C1 segment of cervical spinal cord (tissue), 14 donors: ENCODE results near the gene SH3BGRL2.
A peak's percentile ranks its signal among the peaks of the same experiment; 100 is the strongest.

Experiments used
- DNase-seq, 14 donors: peaks; one replicate each; lab custom pipeline; 2025; lab: John Stamatoyannopoulos, UW

Gene SH3BGRL2

DNA sequence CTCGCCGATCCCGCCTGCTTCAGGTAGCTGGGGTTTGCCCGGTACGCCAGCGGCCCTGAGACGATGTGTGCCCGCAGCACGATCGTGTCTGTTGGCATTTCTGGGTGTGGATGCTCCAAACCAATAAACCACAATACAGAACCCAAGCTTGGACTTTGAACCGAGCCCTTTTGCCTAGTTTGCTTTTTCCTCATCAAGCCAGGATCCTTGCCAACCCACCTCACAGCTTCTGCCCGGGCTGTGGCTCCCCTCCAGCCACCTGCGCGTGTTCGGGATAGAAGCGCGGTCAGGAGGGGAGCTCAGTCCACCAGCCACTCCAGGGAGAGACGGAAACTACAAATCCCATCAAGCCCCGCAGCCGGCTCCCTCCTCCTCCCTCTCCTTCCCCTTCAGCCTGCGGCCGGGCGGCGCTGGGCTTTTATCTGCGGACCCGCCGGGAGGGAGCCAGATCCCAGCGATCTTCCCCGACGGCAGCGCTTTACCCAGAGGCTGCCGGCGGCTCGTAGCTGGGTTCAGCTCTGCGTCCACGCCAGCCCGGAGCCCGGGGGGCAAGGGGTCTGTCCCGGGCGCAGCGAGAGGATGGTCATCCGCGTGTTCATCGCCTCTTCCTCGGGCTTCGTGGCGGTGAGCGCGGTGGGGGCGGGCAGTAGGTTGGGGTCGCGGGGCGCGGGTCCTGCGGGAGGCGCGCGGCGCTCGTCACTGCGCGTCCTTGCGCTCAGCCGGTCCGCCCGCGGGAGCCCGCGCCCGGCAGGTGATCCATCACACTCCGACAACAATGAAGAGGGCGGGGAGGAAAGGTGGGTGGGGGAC is at the start of gene SH3BGRL2:
SH3BGRL2 (plus strand) TSS at position 447 of the 810 bp plus-strand sequence; CDS start at position 580, 133 bp downstream.
- DNase-seq, result peak in 13 of 14 donors; percentile 9 to 89 (median 42)

DNA sequence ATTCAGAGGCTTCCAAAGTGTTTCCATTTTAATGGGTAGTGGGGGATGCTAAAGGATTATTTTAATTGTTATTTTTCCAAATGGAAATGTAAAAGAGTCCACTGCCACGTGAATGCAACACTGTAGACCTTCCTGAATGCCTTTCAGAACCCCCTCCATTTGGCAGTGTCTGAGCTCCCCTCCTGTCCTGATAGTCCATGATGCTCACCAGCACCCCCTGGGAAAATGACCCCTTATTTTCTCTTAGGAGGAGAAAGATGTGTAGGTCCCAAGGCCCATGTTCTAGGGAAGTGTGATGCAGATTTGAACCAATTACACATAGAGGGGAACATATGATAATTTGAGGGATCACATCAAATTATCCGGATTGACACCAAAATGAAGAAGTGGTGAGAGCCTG is 46.8 kb upstream of the SH3BGRL2 start:
- no peak for DNase-seq

- DNase-seq, result no peak
Observed at GRCh38 chr6:79586548-79586947, 44.6 kb upstream of the SH3BGRL2 start.

- DNase-seq, result no peak
Observed at GRCh38 chr6:79589701-79590100, 41.4 kb upstream of the SH3BGRL2 start.

- DNase-seq, result no peak
Observed at GRCh38 chr6:79597155-79597554, 34.0 kb upstream of the SH3BGRL2 start.

DNA sequence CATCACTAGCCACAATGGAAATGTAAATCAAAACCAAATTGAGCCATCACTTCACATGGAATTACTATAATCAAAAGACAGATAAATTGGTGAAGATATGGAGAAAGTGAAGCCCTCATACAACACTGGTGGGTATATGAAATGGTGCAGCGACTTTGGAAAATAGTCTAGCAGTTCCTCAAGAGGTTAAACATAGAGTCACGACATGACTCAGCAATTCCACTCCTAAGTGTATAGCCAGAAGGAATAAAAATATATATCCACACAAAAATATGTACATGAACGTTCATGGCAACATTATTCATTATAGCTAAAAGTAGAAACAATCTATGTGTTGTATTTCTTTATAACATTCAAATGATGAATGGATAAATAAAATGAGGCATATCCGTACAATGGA is 33.1 kb upstream of the SH3BGRL2 start:
- no peak for DNase-seq

GRCh38 chr6:79599725-79600259 is 31.3 kb upstream of the SH3BGRL2 start:
- DNase-seq, result peak in 1 of 14 donors; percentile 10

DNA sequence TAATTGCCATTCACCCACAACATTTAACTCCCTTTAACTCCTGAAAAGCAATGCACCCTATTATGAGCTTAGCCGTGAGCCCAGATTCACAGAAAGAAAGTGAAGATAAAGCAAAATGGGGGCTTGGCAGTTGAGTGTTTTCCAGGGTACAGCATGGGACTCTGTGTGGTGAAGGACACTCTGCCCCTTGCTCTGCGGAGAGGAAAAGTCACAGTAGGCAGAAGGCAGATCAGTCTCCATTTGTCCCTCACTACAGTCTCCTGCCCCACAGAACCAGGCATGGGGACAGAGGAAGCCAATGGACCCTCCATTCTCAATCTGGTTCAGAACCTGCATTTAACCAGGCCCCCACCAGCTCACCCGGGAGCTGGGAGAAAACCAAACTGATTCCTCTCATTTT is 30.8 kb upstream of the SH3BGRL2 start:
- peak in 1 of 14 donors; percentile 22 for DNase-seq

- peak in 1 of 14 donors; percentile 23 for DNase-seq
Observed at GRCh38 chr6:79600812-79601609, 30.1 kb upstream of the SH3BGRL2 start.

DNA sequence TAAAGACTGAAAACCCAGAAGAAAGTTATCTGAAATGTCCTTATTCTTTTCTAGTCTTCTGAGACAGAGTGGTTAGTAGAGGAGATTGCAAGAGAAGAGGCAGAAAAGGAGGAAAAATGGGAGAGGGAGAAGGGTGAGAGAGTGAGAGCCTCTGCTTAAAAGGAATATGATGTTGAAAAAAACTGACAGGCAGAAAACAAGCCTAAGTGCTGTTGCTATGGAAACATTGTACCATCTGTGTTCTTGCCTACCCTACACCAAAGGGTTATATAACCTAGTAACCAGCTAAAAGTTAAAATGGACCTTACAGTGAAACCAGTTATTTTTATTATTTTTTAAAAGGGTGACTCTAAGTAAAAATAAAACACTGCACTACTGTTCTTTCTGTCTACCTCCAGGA is 28.3 kb upstream of the SH3BGRL2 start:
- peak in 1 of 14 donors; percentile 90 for DNase-seq

DNA sequence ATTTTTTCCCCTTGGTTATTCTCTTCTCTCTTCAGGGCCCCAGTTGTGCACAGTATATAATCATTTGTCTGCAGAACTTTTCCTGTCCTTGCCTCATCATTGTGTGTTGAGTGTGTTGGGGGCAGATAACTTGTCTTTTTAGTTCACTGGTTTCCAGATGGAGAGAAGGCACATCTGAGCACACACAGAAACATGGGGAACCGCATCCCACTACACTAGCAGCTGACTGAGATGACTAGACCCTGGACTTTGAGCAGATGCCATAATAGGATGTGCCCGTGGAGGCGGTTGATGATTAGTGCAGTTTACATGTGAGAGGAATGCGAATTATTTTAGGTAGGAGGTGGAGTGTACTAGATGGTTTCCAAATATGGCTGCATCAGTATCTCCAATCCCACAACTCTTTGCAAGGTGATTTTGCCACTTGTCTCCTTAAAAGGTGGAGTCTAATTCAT is 26.5 kb upstream of the SH3BGRL2 start:
- no peak for DNase-seq

- DNase-seq, result no peak
Observed at GRCh38 chr6:79605061-79605460, 26.1 kb upstream of the SH3BGRL2 start.

- no peak for DNase-seq
Observed at GRCh38 chr6:79605968-79606764, 25.0 kb upstream of the SH3BGRL2 start.

DNA sequence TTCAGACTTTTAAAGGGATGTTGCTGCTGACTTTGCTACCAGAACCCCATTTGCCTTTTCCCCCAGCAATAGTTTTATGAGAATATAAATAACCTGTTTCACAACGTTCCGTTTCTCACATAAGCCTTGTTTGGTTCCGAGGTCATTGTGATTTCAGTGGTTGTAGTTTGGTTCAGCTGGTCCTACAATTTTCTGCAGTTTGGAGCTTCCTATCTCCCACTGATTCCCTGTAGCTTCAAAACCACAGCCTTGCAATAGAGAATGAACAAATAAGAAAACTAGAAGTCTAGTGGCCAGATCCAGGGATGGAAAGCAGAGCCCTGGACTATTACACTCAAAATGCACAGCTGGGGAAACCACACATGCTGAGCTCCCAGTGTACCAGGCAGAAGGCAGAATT is 24.1 kb upstream of the SH3BGRL2 start:
- no peak for DNase-seq

DNA sequence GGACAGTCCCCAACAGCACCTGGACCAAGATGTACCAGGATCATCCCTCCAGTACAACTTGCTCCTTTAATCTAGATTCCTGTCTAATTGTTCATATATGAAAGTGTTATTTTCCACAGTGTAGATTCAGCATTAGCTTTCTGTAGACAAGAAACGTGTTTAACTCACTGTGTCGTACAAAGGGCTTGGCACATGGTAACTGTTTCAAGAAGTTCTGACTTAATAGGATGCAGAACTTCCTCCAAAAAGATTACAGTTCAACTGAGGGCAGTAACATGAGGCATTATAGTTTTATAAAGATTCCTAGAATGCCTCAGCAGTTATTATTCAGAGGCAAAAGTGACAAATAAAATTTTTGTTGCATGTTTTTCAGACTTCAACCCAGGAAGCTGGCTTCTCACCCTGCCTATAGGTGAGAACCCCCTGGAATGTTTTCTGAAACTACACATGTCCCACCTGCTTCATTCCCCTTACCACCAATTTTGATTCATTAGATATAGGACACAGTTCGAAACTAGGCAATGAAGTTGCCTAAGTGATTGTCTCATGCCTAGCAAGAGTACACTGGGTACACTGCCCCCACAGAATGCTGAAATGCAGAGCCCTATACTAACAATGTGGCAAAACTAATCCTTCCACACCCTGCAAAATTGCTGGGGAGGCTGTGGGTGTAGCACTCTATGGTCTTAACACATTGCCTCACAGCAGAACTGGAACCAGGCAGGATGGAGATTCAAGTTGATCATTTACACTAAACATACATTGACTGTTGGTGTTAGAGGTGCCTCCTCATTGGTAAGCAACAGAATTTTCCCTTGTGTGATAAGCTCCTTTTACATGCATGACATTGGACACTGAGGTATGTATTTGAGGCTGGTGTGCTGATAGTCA is 22.6 kb upstream of the SH3BGRL2 start:
- no peak for DNase-seq

GRCh38 chr6:79609225-79609595 is 21.9 kb upstream of the SH3BGRL2 start:
- no peak for DNase-seq

- no peak for DNase-seq
Observed at GRCh38 chr6:79610306-79611009, 20.7 kb upstream of the SH3BGRL2 start.

GRCh38 chr6:79612457-79612856 is 18.7 kb upstream of the SH3BGRL2 start:
- DNase-seq, result no peak

DNA sequence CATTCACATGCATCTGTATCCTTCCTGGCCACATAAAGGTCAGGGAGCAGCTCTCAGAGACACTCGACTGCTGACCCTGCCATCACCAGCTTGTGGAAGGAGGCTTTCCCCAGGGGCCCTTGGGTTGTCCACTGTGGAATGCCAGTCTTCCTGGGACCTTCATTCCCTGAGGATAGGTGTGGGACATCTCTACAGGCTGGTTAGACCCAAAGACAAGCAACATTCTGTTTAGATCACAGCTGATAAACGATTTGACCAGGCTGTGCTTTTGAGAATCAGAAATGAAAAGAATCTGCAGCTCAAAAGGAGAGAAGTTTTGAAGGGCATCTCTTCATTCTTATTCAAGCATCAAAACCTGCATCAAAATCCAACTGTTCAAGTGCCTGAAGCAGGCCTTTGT is 18.2 kb upstream of the SH3BGRL2 start:
- no peak for DNase-seq

- DNase-seq, result no peak
Observed at GRCh38 chr6:79613912-79614311, 17.2 kb upstream of the SH3BGRL2 start.
